Activated B cell treated with CpG ODN at 0.5 μM for 24 hours (primary cell): ENCODE measurements around the gene ATG4C. TPM values are rescaled to one million over a fixed set of nuclear protein-coding genes. Genes with fewer than 3 reads are reported as not detected.

Experiments used
- ATAC-seq: fragments of 200-7000 bp; cut with Tn5 transposase; one replicate; pipeline ENCODE4 v1.10.0; 2021; ENCODE audit warnings: low read depth, mild to moderate bottlenecking, moderate library complexity
- CTCF ChIA-PET: fragments of 350-600 bp; sonication (Branson Sonifier 250); formaldehyde crosslinking; loops from one replicate; lab custom pipeline; 2021; ENCODE audit warnings: antibody characterized with exemption; lab: Charles Lee
- POLR2A ChIA-PET: fragments of 350-600 bp; sonication (Branson Sonifier 250); formaldehyde crosslinking; loops from one replicate; lab custom pipeline; 2021; ENCODE audit warnings: antibody characterized with exemption; lab: Charles Lee
- DNase-seq: peaks from one replicate; pipeline ENCODE4 v3.0.0; 2022
- H3K27ac Mint-ChIP-seq: one replicate; pipeline ENCODE4 v1.8.0; 2020; ENCODE audit warnings: mixed read lengths
- H3K27me3 Mint-ChIP-seq: one replicate; pipeline ENCODE4 v1.8.0; 2021; ENCODE audit warnings: mixed read lengths
- H3K36me3 Mint-ChIP-seq: one replicate; pipeline ENCODE4 v1.8.0; 2021; ENCODE audit warnings: low read depth, mixed read lengths
- H3K4me1 Mint-ChIP-seq: one replicate; pipeline ENCODE4 v1.8.0; 2021; ENCODE audit warnings: mixed read lengths
- H3K4me3 Mint-ChIP-seq: one replicate; pipeline ENCODE4 v1.8.0; 2020; ENCODE audit warnings: mild to moderate bottlenecking, mixed read lengths
- H3K9me3 Mint-ChIP-seq: one replicate; pipeline ENCODE4 v1.8.0; 2020; ENCODE audit warnings: mixed read lengths
- CTCF ChIP-seq: fragments of 200-600 bp; IDR thresholded peaks from one replicate; pipeline ENCODE4 v1.8.0; 2022; ENCODE audit warnings: antibody characterized with exemption, mild to moderate bottlenecking
- intact Hi-C: fragments of 100-400 bp; cut with micrococcal nuclease; formaldehyde crosslinking; loops from one replicate; pipeline ENCODE4 v1.15.1; 2024
- total RNA-seq: library from RNA; stranded (reverse); gene quantifications from 2 replicates; pipeline ENCODE4 v1.2.3, GENCODE V29; 2022

Gene ATG4C
- total RNA-seq, 1 donor from 2014 or later, result 28.4 TPM

GRCh38 chr1:62903522-62903921 lies 119.6 kb downstream of the ATG4C start:
- DNase-seq (no peak), ATAC-seq (no peak)
- Mint-ChIP-seq H3K4me3 (no peak overlapping the region), H3K27me3 (no peaks in the 10 kb centered on the region), H3K27ac (no peak overlapping the region), H3K9me3 (no peaks in the 10 kb centered on the region), H3K4me1 (no peaks in the 10 kb centered on the region), H3K36me3 (no peaks in the 10 kb centered on the region)
- CTCF ChIA-PET, result no interaction called here
- TF ChIP-seq CTCF, result no peak
- POLR2A ChIA-PET, result no interaction called here
- intact Hi-C loops, result no loop called here

- DNase-seq (no peak), ATAC-seq (no peak)
- TF ChIP-seq CTCF, result no peak
- CTCF ChIA-PET, result no interaction called here
- POLR2A ChIA-PET, result no interaction called here
- no peaks in the 10 kb centered on the region for H3K9me3 Mint-ChIP-seq
- H3K4me1 Mint-ChIP-seq, result no peaks in the 10 kb centered on the region
- H3K4me3 Mint-ChIP-seq, result no peak overlapping the region
- no peaks in the 10 kb centered on the region for H3K27me3 Mint-ChIP-seq
- intact Hi-C loops, result no loop called here
- no peaks in the 10 kb centered on the region for H3K36me3 Mint-ChIP-seq
- H3K27ac Mint-ChIP-seq, result no peak overlapping the region
These were observed 120.3 kb downstream of the ATG4C start for GRCh38 chr1:62903982-62904855.

GRCh38 chr1:62904856-62905225 lies 120.9 kb downstream of the ATG4C start:
- ChIA-PET CTCF (no interaction called here), POLR2A (no interaction called here)
- intact Hi-C loops, result no loop called here
- Mint-ChIP-seq H3K27me3 (no peaks in the 10 kb centered on the region), H3K36me3 (no peaks in the 10 kb centered on the region), H3K27ac (no peak overlapping the region), H3K4me1 (no peaks in the 10 kb centered on the region), H3K4me3 (no peak overlapping the region), H3K9me3 (no peaks in the 10 kb centered on the region)
- TF ChIP-seq CTCF, result no peak
- ATAC-seq, result no peak
- no peak for DNase-seq

GRCh38 chr1:62905309-62905708 lies 121.4 kb downstream of the ATG4C start:
- ATAC-seq, result no peak
- intact Hi-C loops, result no loop called here
- Mint-ChIP-seq H3K36me3 (no peaks in the 10 kb centered on the region), H3K4me3 (no peak overlapping the region), H3K4me1 (no peaks in the 10 kb centered on the region), H3K27ac (no peak overlapping the region), H3K27me3 (no peaks in the 10 kb centered on the region), H3K9me3 (no peaks in the 10 kb centered on the region)
- POLR2A ChIA-PET, result no interaction called here
- CTCF ChIA-PET, result no interaction called here
- TF ChIP-seq CTCF, result no peak
- DNase-seq, result no peak

GRCh38 chr1:62905872-62906271 lies 121.9 kb downstream of the ATG4C start:
- ATAC-seq, result no peak

More at GRCh38 chr1:62905872-62906271, 121.9 kb downstream of the ATG4C start:
- CTCF ChIA-PET, result interaction anchor here (0.7 kb wide), 1 partner anchor 398 kb away, joined by 3 read pairs; no protein-coding TSS in a partner anchor
- H3K4me1 Mint-ChIP-seq, result no peaks in the 10 kb centered on the region
- H3K36me3 Mint-ChIP-seq, result no peaks in the 10 kb centered on the region
- TF ChIP-seq CTCF, result no peak
- no peak for DNase-seq
- no peaks in the 10 kb centered on the region for H3K27me3 Mint-ChIP-seq
- intact Hi-C loops, result no loop called here
- no peak overlapping the region for H3K27ac Mint-ChIP-seq
- H3K9me3 Mint-ChIP-seq, result no peaks in the 10 kb centered on the region
- POLR2A ChIA-PET, result no interaction called here
- H3K4me3 Mint-ChIP-seq, result no peak overlapping the region
